GM19043 (cell line): ENCODE results near the gene DLG2.
"Not testable (repeated sequence)": the region's sequence is repeated elsewhere in the genome, so short reads cannot be mapped to it uniquely, and the experiment has no call there.

Experiments used
- ATAC-seq: cut with Tn5 transposase; IDR thresholded peaks from one replicate; pipeline ENCODE4 v1.9.1; 2021; ENCODE audit warnings: low read depth; ENCODE audit not compliant: unreplicated experiment

Gene DLG2

GRCh38 chr11:85052636-85053035 lies 574.5 kb downstream of the DLG2 start:
- ATAC-seq = no peak

- no peak for ATAC-seq
These were observed 578.3 kb downstream of the DLG2 start for GRCh38 chr11:85048801-85049200.

GRCh38 chr11:85045716-85046115 lies 581.4 kb downstream of the DLG2 start:
- ATAC-seq = no peak

DNA sequence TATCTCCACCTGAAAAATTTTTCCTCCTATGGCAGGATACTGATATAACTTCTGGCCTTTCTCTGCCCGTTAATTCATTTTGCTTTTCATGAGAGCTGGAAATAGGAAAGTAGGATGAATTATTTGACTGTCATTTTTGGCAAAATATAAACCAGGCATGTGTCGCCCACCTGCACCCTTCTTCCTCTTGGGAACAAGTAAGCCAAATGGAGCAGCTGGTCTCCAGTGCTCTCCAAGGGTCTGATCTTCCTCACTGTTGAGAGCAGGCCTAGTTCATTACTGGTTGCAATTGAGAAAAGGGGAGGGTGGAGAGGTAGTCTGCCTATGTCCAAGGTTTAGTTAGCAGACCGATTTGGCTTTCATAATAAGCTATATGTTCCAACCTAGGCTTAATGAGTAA lies 582.2 kb downstream of the DLG2 start:
- no peak for ATAC-seq

DNA sequence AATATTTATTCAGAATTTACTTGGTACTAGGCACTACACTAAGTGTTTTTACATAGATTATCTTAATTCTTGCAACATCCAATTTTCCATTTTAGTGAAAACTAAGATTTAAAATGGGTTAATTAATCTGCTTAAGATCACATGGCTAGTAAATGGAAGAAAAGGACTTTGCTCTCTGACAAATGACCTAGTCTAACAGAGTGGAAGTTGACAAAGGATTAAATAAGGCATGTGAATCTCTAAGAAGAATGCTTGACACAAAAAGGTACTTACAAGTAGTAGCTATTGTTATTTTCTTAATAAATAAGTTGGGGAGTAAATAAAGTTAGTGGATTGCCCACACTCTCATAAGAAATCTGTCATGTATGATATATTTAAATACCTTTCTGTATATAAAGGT lies 584.8 kb downstream of the DLG2 start:
- ATAC-seq = no peak

GRCh38 chr11:85040166-85040565 lies 587.0 kb downstream of the DLG2 start:
- ATAC-seq = no peak

DNA sequence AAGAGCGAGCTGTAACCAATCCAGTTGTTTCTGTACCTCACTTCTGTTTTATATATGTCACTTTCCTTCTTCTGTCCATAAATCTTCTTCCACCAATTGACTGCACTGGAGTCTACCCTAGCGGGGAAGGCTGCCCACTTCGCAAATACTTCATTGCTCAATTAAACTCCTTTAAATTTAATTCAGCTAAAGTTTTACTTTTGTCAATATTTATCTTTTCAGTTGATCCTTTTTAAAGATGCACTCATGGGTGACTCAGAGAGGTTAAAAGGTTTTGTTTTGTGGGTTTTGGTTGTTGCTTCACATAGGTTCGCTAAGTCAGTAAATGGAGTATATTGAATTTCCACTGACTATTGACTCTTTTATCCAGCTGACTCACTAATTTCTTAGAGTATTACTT lies 597.2 kb downstream of the DLG2 start:
- no peak for ATAC-seq

- ATAC-seq = no peak
These were observed 598.6 kb downstream of the DLG2 start for GRCh38 chr11:85028329-85029101.

- no peak for ATAC-seq
These were observed 599.8 kb downstream of the DLG2 start for GRCh38 chr11:85027346-85027745.

GRCh38 chr11:85021058-85021457 lies 606.1 kb downstream of the DLG2 start:
- ATAC-seq = no peak

DNA sequence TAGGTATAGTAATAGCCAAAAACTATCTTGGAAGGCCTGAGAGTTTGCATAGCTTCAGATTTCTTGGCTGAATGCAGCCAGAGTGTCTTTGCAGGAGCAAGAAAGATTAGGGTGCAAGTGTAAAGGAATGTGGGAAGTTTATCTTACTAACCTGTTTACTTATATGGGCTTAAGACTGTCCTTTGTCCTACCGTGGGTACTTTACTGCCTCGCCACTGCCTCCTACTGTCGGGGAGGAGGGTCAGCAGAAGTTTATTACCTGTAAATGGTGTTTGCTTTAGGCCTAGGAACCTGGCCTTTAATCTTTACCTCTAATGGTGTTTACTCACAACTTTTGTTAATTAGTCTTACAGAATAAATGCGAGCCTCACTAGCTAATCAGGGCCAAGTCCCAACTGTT lies 633.8 kb downstream of the DLG2 start:
- no peak for ATAC-seq

GRCh38 chr11:84990141-84990540 lies 637.0 kb downstream of the DLG2 start:
- ATAC-seq = no peak

DNA sequence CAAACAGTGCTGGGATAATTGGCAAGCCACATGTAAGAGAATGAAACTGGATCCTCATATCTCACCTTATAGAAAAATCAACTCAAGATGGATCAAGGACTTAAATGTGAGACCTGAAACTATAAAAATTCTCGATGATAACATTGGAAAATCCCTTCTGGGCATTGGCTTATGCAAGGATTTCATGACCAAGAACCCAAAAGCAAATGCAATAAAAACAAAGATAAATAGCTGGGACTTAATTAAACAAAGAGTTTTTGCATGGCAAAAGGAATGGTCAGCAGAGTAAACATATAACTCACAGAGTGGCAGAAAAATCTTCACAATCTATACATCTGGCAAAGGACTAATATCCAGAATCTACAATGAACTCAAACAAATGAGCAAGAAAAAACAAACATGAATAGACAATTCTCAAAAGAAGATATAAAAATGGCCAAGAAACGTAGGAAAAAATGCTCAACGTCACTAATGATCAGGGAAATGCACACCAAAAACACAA lies 639.4 kb downstream of the DLG2 start:
- not testable (repeated sequence) for ATAC-seq

GRCh38 chr11:84981301-84981700 lies 645.8 kb downstream of the DLG2 start:
- ATAC-seq = no peak

- no peak for ATAC-seq
These were observed 658.0 kb downstream of the DLG2 start for GRCh38 chr11:84969103-84969502.

DNA sequence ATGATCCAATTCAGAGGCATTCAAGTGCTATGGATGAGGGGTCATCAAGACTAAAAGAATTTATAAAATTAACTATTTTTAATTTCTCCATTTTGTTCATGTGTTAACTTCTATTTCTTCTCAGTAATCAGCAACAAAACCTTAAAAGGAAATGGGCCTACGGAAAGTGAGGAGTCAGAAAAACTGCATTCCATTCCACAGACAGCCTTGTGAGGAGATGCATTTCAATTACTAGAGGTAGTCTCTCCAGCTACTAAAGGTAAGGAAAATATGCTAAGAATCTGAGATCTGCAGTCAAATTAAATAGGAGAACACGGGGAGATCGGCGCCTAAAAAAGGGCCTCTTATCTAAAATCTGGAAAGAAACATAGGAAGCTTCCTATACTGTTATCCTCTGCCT lies 661.7 kb downstream of the DLG2 start:
- ATAC-seq = no peak

GRCh38 chr11:84963240-84963639 lies 663.9 kb downstream of the DLG2 start:
- ATAC-seq = no peak

- ATAC-seq = no peak
These were observed 665.1 kb downstream of the DLG2 start for GRCh38 chr11:84962018-84962417.

DNA sequence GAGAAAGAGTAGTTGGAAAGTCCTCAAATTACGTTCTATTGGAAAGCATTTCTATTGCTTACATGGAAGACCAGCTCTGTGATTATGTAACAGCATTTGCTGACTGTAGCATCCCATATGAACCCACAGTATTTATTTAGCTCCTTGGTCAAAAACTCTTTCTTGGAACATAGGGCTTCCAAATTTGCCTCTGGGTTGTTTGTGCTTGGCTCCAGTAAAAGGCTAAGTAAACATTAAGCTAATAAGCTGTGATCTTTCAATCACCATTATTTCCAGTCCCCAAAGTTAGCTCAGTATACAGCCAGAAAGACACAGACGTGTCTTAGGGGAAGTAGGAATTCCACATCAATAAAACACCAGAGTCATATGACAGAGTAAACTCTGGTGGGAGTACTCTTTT lies 668.8 kb downstream of the DLG2 start:
- ATAC-seq = no peak

DNA sequence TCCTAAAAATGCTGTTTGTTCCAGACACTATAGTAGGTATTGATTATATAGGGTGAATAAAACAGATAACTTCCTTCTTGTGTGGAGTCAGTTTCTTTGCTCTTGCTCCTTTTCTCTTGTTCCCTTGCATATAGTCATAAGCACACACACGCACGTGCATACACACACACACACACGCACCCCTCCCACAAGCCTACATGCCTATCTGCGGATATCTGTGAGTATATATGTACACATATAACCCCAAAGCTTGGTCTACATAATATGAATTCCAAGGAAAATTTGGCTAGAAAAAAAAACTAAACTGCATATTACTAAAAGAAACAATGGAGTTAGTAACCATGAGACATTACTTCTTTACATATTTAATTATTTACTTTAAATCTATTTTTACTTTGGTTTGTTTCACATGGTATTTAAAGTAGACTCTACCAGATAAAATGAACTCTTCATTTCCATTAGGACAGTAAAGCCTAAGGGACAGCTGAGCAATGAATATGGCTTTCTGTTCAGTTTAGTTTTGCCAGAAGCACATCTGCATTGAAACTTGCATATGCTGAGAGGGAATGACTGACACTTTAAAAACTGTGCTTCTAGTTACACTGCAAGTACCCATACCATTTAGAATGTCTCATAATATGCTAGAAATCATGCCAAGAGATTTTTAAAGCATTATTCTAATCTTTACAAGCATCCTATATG lies 676.4 kb downstream of the DLG2 start:
- no peak for ATAC-seq

DNA sequence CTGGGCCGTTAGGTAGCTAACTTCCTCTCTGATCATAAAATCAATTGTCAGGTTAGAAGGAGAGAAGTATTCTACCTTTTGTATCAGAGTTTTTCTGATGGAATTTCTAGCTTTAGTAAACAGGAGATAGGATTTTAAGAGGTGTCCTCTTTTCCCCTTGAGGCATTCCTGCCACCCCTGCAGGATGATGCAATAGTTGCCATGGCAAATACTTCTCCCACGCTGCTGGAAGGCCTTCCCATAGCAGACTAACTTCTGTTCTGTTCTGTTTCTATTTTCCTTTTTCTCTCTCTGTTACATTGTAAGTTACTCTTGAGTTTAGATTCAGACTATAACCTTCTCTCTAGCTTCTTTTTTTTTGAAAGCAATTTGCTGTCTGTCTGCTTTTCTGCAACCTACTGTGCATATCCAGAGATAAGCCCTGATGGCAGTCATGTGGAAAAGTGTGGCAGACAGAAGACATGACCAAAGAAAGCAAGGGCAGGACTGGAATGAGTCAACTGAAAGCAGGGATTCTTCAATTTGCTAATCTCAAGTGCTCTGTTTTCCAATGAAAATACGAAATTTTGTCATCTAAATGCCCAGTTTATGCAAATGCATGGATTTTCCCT lies 679.1 kb downstream of the DLG2 start:
- no peak for ATAC-seq

DNA sequence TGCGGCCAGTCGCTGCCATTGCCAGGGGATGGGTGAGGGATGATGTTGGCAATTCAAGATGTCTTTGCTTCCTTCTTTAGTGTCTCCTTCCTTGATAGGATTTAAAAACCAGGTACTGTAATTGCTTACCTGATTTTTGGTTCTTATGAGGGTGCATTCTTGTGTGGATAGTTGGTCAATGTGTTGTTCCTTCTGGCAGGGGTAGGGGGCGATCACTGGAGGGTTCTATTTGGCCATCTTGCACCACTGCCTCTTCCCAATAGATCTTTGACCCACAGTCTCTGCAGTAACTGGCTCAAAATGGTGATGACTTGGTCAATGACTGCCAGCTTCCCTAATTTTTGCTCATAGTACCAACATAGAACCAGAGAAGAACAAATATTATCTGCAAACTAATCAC lies 680.1 kb downstream of the DLG2 start:
- no peak for ATAC-seq
